NCI-H187 treated with DMSO at 0.1 percent for 48 hours (cell line): Measurements from ENCODE around the gene TSACC.
A peak's percentile ranks its signal among the peaks of the same experiment; 100 is the strongest.
"Not testable (repeated sequence)": the region's sequence is repeated elsewhere in the genome, so short reads cannot be mapped to it uniquely, and the experiment has no call there.

ENCODE experiments used
- DNase-seq: peaks from one replicate; lab custom pipeline; 2025; lab: John Stamatoyannopoulos, UW

TSACC gene

GRCh38 chr1:156338180-156338976 lies at the start of gene TSACC, which contains the start of gene CCT3:
Gene TSACC (plus strand): TSS chr1:156338526. CDS start chr1:156339758, 1,232 bp downstream.
Gene CCT3 (minus strand): TSS chr1:156338292. CDS start chr1:156338184, 108 bp downstream.
- DNase-seq, result peak; percentile 100

GRCh38 chr1:156289857-156290256 lies 48.5 kb upstream of the TSACC start:
- DNase-seq, result no peak

- DNase-seq, result peak; percentile 40
Observed at GRCh38 chr1:156291226-156292061, 46.9 kb upstream of the TSACC start.

GRCh38 chr1:156293098-156293434 lies 45.3 kb upstream of the TSACC start:
- DNase-seq, result no peak

GRCh38 chr1:156293895-156294294 lies 44.4 kb upstream of the TSACC start:
- no peak for DNase-seq

- peak; percentile 41 for DNase-seq
Observed at GRCh38 chr1:156295391-156295947, 42.9 kb upstream of the TSACC start, which contains the start of gene GLMP. Gene GLMP (minus strand): TSS chr1:156295679. CDS start chr1:156295645, 34 bp downstream.

- DNase-seq, result no peak
Observed at GRCh38 chr1:156298852-156299357, 39.4 kb upstream of the TSACC start, which contains the start of gene VHLL. Gene VHLL (minus strand): TSS chr1:156299307. CDS start chr1:156299189, 118 bp downstream.

GRCh38 chr1:156303241-156303640 lies 35.1 kb upstream of the TSACC start:
- DNase-seq, result no peak

GRCh38 chr1:156305215-156305614 lies 33.1 kb upstream of the TSACC start:
- DNase-seq, result no peak

GRCh38 chr1:156308078-156308477 lies 30.2 kb upstream of the TSACC start:
- DNase-seq, result no peak

GRCh38 chr1:156310962-156311361 lies 27.4 kb upstream of the TSACC start:
- no peak for DNase-seq

- no peak for DNase-seq
Observed at GRCh38 chr1:156316909-156317308, 21.4 kb upstream of the TSACC start.

GRCh38 chr1:156319664-156320063 lies 18.7 kb upstream of the TSACC start:
- no peak for DNase-seq

- DNase-seq, result no peak
Observed at GRCh38 chr1:156320560-156320959, 17.8 kb upstream of the TSACC start.

- DNase-seq, result not testable (repeated sequence)
Observed at GRCh38 chr1:156323179-156323578, 15.1 kb upstream of the TSACC start.

GRCh38 chr1:156336242-156336641 lies 2.1 kb upstream of the TSACC start:
- no peak for DNase-seq

GRCh38 chr1:156337052-156337887 lies 1.1 kb upstream of the TSACC start:
- DNase-seq, result no peak

- no peak for DNase-seq
Observed at GRCh38 chr1:156337888-156338179, 492 bp upstream of the TSACC start.

- no peak for DNase-seq
Observed at GRCh38 chr1:156342166-156342955, 4.0 kb downstream of the TSACC start.

- no peak for DNase-seq
Observed at GRCh38 chr1:156344409-156344808, 6.1 kb downstream of the TSACC start.

GRCh38 chr1:156346035-156346434 lies 7.7 kb downstream of the TSACC start:
- DNase-seq, result not testable (repeated sequence)
